GM18951 (cell line): Measurements from ENCODE around the gene EFCAB14.

Experiments
- POLR2A ChIP-seq: IDR thresholded peaks from 4 replicates; pipeline ENCODE4 v1.6.1; 2011; ENCODE audit warnings: mild to moderate bottlenecking; ENCODE audit not compliant: insufficient read length, insufficient read depth; ENCODE audit errors: extremely low read depth
- in situ Hi-C: fragments of 300-500 bp; cut with MboI; formaldehyde crosslinking; loops from one replicate; pipeline ENCODE4 v1.12.0; 2022; ENCODE audit warnings: low sequenced_read_pairs, mixed read lengths, inconsistent platforms; ENCODE audit not compliant: unreplicated experiment

The EFCAB14 gene

GRCh38 chr1:46749404-46749803, 30.5 kb upstream of the EFCAB14 start:
- in situ Hi-C loops = no loop called here

GRCh38 chr1:46747683-46748288, 28.9 kb upstream of the EFCAB14 start:
- in situ Hi-C loops = no loop called here
- TF ChIP-seq POLR2A = no peak

More at GRCh38 chr1:46749404-46749803, 30.5 kb upstream of the EFCAB14 start:
- no peak for TF ChIP-seq POLR2A

GRCh38 chr1:46742069-46742468, 23.2 kb upstream of the EFCAB14 start:
- in situ Hi-C loops = no loop called here
- TF ChIP-seq POLR2A = no peak

GRCh38 chr1:46735708-46736324, 16.9 kb upstream of the EFCAB14 start:
- TF ChIP-seq POLR2A = no peak
- in situ Hi-C loops = no loop called here

- in situ Hi-C loops = loop anchor here (10.0 kb wide), 1 partner anchor 254 kb away; no protein-coding TSS in a partner anchor
Observed at GRCh38 chr1:46728327-46728873, 9.5 kb upstream of the EFCAB14 start.

- no peak for TF ChIP-seq POLR2A
- in situ Hi-C loops = loop anchor here (10.0 kb wide), 1 partner anchor 251 kb away; no protein-coding TSS in a partner anchor
Observed at GRCh38 chr1:46725736-46726108, 6.8 kb upstream of the EFCAB14 start.

- in situ Hi-C loops = loop anchor here (10.0 kb wide), 1 partner anchor 250 kb away; no protein-coding TSS in a partner anchor
Observed at GRCh38 chr1:46724991-46725735, 6.2 kb upstream of the EFCAB14 start.

GRCh38 chr1:46723901-46724300, 5.0 kb upstream of the EFCAB14 start:
- no peak for TF ChIP-seq POLR2A
- in situ Hi-C loops = loop anchor here (10.0 kb wide), 1 partner anchor 249 kb away; no protein-coding TSS in a partner anchor

More at GRCh38 chr1:46724991-46725735, 6.2 kb upstream of the EFCAB14 start:
- no peak for TF ChIP-seq POLR2A

GRCh38 chr1:46721686-46722205, 2.8 kb upstream of the EFCAB14 start:
- no peak for TF ChIP-seq POLR2A
- in situ Hi-C loops = loop anchor here (10.0 kb wide), 1 partner anchor 247 kb away; no protein-coding TSS in a partner anchor

GRCh38 chr1:46721204-46721603, 2.3 kb upstream of the EFCAB14 start:
- TF ChIP-seq POLR2A = no peak
- in situ Hi-C loops = loop anchor here (10.0 kb wide), 1 partner anchor 246 kb away; no protein-coding TSS in a partner anchor

- in situ Hi-C loops = loop anchor here (10.0 kb wide), 1 partner anchor 246 kb away; no protein-coding TSS in a partner anchor
Observed at GRCh38 chr1:46720319-46720718, 1.4 kb upstream of the EFCAB14 start.

GRCh38 chr1:46719689-46720088, 775 bp upstream of the EFCAB14 start:
- in situ Hi-C loops = loop anchor here (10.0 kb wide), 1 partner anchor 245 kb away; no protein-coding TSS in a partner anchor
- TF ChIP-seq POLR2A = no peak

GRCh38 chr1:46718340-46718726, 581 bp downstream of the EFCAB14 start:
- no peak for TF ChIP-seq POLR2A
- in situ Hi-C loops = no loop called here
